HG03060 (cell line): ENCODE results near the gene DMXL2.
"Not testable (repeated sequence)": the region's sequence is repeated elsewhere in the genome, so short reads cannot be mapped to it uniquely, and the experiment has no call there.

Experiments
- ATAC-seq: cut with Tn5 transposase; IDR thresholded peaks from one replicate; pipeline ENCODE4 v1.9.1; 2021; ENCODE audit warnings: low read depth, moderate number of reproducible peaks; ENCODE audit not compliant: unreplicated experiment

DMXL2 gene

DNA sequence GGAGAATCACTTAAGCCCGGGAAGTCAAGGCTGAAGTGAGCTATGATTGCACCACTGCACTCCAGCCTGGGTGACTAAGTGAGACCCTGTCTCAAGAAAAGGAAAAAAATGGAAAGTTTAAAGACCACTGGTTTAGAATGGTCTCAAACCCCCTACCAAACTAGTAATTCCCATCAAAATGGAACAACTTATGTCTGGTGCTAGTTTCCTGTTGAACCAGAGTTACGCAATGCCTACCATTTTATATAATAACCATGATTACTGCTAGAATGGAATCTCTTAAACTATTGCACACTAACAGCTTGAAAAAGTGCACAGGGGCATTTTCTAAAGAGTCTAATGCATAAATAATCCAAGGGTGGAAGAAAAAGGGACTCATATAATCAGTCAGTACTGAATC, 43.6 kb downstream of the DMXL2 start:
- ATAC-seq: no peak

DNA sequence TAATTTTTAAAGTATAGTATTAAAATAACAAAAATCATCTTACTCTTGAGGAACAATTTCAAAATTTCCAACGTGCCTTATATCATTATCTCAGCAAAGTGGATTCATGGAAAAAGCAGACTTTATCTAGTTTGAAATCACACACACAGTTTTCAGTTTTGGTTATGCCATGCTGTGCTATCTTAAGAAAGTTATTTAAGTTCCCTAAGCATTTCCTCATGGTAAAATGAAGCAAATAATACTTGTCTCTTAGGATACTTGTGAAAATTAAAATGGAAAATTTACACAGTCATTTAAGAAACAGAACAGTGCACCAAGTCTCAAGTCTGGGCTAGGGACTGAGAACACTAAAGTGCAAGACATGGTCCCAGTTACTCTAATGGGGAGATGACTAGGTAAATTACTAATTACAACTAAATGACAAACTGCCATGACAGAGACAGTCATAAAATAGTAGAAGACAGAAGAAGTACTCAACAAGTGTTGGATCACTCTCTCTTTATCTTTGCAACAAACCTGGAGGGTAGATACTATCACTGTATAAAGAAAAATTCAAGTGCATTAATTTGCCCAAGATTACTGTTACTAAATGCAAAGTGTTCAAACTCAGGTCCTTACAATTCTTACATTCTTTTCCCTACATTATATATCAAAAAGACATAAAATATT, 44.8 kb downstream of the DMXL2 start:
- ATAC-seq: no peak

DNA sequence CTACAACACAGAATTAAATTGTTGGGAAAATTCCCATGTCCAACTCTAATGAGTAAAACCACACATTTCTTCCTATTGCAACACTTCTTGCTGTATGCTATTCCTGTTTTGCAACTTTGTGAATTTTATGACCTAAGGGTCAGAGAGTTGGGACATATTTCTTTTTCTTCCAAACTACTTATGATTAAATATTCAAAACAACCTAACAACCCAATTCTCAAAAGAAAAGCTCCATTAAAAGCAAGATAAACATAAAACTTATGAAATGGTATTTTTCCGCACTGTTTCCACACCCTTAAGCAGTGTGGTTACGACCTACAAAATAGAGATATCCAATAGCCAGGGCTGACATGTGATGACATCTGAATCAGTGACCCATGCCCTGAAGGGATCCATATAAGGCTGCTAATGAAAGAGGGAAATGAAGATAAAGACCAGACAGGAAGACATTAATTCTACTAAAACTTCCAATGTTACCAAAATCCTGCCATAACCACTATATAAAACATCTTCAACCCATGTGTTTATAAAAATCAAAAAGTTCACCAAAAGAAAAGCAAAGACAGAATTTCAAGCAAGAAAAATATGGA, 45.6 kb downstream of the DMXL2 start:
- no peak for ATAC-seq

DNA sequence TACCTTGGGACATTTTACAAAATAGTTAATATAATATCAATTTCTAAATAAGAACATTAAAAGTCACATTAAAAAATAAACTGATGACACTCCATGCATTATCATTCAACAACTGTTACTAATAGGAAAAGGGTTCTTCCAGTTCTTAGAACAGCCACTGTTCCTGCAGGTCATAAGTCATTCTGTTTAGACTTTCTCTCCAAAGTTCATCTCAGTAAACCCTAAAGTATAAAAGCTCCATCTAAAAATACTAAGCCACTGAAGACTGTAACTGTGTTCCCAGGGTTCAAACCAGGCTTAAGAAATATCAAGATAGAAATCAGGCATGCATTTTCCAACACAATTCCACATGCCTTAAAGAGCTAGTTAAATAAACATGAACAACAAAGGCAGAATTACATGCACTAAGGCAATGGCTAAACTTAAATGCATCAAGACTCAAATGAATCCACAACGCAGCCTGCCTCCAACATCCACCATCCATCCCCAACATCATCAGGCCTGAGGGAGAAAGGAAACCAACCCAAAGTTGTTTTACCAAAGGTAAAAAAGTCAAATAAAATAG, 46.2 kb downstream of the DMXL2 start:
- no peak for ATAC-seq

DNA sequence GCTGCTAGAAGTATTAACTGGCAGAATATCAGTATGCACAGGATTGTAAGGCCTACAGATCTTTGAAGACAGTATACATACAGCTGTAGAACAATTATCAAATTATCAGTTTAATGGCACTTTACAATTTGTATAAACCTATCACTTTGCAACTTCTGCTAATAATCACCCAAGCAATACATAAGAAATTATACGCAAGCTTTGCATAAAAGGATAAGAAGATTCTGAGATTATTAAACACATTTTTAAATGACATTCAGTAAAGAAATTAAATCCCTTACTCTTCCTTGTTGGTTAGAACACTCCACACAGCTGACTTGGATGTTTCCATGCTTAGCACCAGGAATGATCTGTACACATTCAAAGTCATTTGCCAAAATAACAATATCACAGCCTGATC, 46.8 kb downstream of the DMXL2 start:
- ATAC-seq: no peak

DNA sequence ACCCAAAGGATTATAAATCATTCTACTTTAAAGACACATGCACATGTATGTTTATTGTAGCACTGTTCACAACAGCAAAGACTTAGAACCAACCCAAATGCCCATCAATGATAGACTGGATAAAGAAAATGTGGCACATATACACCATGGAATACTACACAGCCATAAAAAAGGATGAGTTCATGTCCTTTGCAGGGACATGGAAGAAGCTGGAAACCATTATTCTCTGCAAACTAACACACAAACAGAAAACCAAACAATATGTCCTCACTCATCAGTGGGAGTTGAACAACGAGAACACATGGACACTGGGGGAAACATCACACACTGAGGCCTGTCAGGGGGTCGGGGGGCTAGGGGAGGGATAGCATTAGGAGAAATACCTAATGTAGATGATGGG, 49.2 kb downstream of the DMXL2 start:
- ATAC-seq: not testable (repeated sequence)

DNA sequence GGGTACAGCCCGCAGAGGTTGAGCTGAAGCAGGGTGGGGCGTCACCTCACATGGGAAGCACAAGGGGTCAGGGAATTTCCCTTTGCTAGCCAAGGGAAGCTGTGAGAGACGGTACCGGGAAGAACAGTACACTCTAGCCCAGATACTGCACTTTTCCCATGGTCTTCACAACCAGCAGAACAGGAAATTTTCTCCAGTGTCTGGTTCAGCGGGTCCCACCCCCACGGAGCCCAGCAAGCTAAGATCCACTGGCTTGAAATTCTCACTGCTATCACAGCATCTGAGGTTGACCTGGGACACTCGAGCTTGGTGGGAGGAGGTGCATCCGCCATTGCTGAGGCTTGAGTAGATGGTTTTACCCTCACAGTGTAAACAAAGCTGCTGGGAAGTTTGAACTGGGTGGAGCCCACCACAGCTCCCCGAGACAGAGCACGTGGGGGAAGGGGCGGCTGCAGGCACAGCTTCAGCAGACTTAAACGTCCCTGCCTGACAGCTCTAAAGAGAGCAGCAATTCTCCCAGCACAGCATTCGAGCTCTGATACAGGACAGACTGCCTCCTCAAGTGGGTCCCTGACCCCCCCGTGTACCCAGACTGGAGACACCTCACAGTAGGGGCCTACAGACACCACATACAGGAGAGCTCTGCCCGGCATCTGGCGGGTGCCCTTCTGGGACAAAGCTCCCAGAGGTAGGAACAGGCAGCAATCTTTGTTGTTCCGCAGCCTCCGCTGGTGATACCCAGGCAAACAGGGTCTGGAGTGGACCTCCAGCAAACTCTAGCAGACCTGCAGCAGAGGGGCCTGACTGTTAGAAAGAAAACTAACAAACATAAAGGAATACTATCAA, 53.4 kb downstream of the DMXL2 start:
- not testable (repeated sequence) for ATAC-seq

DNA sequence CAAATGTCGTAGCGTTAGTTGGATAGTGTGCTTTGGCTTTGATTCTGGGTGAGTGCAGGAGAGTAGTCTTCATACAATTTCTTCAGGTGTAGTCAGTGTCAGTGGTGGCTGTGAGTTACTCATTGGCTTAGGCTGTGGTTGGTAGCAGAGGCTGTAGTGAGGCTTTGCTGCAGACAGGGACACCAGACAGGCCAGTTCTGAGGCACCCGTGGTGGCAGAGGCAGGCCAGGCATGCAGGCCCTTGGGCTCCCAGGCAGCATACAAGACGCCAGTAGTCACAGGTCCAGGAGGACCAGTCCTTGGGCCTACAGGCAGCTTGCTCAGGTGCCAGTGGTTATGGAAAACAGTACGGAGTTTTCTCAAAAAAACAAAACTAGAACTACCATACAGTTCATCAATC, 61.3 kb downstream of the DMXL2 start:
- ATAC-seq: no peak

DNA sequence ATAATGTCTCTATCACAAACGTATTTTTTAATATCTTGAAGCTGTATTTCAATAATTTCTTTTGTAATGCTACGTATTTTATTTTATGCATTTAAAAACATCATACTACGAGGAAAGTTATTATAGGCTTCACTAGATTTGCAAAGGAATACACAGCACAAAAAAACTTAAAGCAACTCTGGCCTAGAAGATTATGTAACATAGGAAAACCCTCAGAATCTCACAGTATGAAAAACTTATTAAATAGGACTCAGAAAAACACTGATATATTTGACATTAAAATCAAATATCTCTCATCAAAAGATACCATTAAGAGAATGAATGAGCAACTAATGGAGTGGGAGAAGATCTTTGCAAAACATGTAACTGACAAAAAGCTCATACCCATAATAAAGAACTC, 63.7 kb downstream of the DMXL2 start:
- no peak for ATAC-seq

DNA sequence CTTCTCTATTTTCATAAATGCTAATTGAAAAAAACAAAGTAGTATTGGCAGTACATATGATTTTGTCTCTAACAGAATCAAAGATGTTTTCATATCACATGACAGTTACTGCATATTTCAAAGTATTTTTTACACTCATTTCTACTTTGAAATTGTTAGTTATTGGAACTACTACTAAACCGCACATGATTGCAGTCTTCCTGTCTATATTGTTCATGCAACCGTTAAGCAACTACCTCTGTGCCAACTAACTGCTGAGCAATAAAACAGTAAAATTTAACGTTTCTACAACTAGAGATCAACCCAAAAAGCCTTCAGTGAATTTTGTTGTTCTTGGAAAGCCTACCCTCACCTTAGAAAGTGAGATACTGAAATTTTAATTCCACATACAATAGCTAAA, 64.2 kb downstream of the DMXL2 start:
- no peak for ATAC-seq

DNA sequence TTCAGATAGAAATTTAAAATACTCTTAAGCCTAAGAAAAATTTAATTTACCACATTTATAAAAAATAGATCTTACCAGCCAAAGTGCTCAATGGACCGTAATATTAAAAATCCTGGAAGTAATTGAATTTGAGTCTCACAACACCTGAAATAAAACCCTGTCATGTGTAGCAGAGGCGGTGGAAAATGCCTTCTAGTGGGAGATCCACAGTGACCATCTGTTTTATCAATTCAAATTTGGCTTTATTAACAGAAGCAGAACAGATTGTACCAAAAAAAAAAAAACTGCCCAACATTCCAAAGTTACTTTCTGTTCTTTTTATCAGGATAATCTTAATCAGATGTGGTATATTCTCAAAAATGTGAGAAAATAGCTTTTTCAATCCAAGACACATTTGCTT, 71.7 kb downstream of the DMXL2 start:
- no peak for ATAC-seq

DNA sequence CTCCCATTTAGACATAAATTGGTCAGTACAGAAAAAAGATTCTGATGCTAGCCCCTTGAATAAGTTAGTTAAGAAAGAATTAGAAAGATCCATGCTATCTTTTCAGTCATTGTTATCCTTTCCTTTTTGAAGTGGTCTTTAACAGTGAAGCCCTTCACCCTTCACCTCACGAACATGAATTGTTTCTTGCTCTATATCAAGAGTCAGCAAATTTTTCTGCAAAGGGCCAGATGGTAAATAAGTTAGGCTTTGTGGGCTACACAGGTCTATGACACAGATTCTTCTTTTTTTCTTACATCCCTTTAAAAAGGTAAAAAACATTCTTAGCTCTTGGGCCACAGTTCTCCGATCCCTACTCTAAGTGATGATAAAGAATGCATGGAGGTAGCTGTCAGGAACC, 74.9 kb downstream of the DMXL2 start:
- no peak for ATAC-seq

DNA sequence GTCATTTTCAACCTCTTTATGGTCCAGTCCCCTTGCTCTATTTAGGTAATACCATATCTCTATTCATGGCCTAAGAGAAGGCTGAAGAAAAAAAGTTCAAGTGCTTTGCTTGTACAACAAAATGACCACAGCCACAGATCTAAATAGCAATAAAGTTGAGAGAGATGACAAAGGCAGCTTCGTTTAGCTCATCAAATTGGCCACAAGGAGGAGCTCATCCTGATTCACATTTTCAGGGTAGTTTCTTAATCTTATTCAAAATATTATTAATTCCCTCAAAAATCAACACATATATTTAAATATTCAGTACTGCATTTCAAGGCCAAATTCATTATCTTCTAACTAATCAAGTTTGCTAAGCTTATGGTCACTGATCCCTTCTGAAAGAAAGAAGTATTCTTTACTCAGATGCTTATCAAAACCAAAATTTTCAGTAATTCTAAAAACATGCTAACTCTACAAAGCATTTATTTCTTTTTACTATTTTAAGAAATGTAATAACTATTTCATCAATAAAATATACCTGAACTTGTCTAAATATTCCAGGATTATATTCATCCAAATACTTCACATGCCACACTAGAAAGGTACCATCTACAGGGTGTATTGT, 85.5 kb downstream of the DMXL2 start:
- ATAC-seq: no peak

DNA sequence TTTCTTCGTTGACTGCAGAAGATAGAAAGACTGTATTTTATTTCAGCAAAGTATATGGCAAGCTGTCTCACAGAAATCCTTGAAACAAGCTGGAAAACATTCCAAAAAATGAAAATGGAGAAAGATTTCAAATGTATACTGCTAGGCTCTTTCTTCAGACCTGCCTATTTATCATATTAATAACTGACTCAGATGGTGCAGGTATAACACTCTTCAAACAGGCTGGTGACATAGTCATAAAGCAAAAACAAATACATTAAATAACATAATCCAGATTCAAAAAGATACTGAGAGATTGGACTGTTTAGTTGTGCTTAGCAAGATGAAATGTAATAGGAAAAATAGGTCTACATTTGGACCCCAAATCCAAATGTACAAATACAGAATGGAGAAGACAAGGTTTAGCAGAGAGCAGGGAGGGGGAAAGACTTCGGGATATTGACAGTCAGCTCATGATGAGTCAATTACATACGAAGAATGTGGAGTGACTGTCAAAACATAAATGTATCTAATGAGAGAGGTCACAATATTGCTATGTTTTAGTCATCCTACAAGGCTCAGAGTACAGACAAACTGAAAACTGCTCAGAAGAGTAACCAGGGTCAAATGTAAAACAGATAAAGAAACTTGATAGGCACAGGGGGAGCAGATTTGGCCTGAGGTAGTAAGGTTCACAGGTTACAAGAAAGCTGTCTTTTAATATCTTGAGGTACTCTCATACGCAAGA, 88.7 kb downstream of the DMXL2 start:
- no peak for ATAC-seq

DNA sequence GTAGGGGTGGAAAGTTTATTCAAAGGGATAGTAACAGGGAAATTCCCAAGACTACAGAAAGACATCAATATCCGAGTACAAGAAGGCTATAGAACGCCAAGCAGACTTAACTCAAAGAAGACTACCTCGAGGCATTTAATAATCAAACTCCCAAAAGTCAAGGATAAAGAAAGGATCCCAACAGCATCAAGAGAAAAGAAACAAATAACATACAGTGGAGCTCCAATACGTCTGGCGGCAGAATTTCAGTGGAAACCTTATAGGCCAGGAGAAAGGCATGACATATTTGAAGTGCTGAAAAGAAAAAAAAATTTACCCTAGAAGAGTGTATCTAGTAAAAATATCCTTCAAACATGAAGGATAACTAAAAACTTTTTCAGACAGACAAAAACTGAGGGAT, 95.6 kb downstream of the DMXL2 start:
- no peak for ATAC-seq

DNA sequence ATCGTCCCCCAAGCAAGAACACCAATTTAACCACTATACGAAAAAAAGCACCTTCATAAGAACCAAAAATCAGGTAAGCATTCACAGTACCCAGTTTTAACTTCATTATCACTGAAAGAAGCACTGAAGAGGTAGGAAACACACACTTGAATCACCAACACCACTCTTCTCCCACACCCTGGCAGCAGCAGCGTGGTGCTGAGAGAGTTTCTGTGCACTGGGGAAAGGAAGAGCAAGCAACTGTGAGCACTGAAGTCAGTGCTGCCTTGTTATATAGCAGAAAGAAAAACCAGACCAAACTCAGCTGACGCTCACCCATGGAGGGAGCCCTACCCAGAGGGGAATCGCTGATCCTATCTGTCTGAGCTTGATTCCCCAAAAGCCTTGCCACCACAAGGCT, 98.2 kb downstream of the DMXL2 start:
- ATAC-seq: no peak

DNA sequence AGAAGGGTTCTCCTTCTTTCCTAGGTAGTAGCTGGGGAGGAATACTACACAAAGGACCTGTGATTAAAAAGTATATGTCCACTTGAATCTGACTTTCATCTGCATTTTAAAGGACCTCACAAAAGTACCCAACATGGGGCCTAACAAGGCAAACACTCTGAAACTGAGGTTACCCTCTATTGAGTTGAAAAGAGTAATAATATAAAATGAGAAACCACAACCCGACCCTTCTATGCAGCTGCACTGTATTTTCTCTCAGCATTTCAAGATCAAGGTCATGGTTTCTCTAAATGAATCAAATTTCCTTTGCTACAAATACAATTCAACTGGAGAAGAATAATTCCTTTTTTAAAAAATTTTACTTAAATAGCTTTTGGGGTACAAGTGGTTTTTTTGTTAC, 106.3 kb downstream of the DMXL2 start:
- ATAC-seq: no peak

DNA sequence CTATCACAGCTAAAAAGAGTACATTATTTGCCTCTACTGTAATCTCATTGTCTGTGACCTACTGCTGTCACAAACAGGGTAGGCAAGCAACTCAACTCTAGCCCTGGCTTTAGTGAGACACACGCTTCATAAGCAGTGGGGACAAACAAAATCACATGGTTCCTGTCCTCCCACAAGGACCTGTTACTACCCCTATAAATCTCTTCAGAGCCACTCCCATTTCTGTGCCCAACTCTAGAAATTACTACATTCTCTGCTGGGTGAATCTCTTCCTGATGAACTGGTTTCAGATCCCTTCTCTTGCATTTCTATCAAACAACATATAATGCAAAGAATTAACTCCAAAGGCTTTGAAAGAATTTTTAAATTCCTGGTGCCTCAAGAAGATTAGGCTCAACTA, 117.3 kb downstream of the DMXL2 start:
- ATAC-seq: no peak

DNA sequence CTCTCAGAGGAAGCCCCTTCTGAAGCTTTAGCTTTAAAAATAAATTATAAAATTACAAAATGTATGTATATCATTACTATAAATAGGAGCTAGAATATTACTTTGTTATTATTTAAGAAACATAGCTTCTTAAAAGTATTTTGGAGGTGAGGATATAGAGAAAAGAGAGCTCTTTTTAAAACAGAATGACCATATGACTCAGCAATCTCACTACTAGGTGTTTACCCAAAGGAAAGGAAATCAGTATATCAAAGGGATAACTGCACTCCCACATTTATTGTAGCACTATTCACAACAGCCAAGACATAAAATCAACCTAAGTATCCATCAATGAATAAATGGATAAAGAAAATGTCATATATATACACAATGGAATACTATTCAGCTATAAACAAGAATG, 119.6 kb downstream of the DMXL2 start:
- ATAC-seq: no peak

DNA sequence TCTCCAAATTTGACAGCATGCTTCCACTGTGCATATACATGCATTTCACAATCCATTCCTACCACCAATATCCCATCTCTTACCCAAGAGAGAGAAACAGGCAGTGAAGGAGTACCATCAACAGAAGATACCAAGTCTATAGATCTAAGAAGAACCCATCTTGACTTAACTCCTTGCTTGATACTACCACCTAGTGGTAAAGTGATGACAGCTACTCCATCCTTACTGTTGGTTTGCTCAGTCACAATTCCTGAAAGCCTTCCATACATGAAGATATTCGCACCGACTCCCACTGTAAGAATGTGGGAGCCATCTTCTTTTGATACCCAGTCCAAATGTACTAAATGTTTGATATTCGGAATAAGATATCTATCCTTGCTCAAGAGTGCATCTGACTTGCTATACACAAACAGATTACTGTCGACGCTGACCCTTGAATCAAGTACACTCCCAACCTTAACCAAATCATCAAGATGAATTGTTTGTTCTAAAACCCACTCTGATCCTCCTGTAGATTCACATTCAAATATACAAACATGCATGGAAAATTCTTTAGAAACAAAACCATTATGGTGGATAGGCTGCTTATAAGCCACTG, 123.1 kb downstream of the DMXL2 start:
- ATAC-seq: no peak
